Neural progenitor cell (in vitro differentiated cells): ENCODE data around the gene NLRC3.
"Not testable (repeated sequence)": the region's sequence is repeated elsewhere in the genome, so short reads cannot be mapped to it uniquely, and the experiment has no call there.

Experiments
- CTCF ChIP-seq: fragments of 200-600 bp; sonication (generic); IDR thresholded peaks from 2 replicates; pipeline ENCODE4 v1.5.1; 2017; ENCODE audit warnings: antibody characterized with exemption, mild to moderate bottlenecking
- EZH2 ChIP-seq: fragments of 200-600 bp; sonication (generic); IDR thresholded peaks from 2 replicates; pipeline ENCODE4 v1.6.1; 2017; ENCODE audit warnings: antibody characterized with exemption, mild to moderate bottlenecking, moderate library complexity

- TF ChIP-seq CTCF, EZH2: not testable (repeated sequence)
Observed at GRCh38 chr16:3608976-3609375, 31.8 kb upstream of the NLRC3 start.
